ENCODE measurements around the gene DYNLT4. TPM values are rescaled to one million over a fixed set of nuclear protein-coding genes. Genes with fewer than 3 reads are reported as not detected.

DYNLT4 gene
- total and polyA plus RNA-seq, 2 donors (not counting 3 experiments of a cell fraction or from before 2014, with no cell fraction given) = 0.46 to 0.62 TPM

DNA sequence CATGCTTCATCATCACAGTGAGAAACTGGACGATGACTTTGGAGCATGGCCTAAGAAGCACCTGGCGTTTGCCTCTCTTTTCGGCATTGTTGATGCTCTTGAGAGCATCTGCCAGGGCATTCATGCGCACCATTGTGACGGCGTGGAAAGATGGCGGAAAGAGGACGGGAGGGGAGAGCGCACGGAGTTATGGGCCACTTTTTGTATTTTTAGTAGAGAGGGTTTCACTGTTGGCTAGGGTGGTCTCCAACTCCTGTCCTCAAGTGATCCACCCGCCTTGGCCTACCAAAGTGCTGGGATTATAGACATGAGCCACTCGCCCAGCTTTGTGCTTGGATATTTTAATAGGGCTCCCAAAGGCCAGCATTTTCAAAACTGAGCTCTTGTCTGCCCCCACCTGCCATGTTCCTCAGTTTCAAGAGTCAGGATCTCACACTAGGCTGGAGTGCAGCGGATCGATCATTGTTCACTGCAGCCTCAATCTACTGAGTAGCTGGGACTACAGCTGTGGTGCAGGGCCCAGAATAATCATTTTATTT lies 26.5 kb downstream of the DYNLT4 start:
- intact Hi-C loops (cut with micrococcal nuclease) (no loop called here), dilution Hi-C loops (cut with MboI; ENCODE audit: extremely low pct_ligation_motif_present, low sequenced_read_pairs) (no loop called here)
- H3K4me3 ChIP-seq (replicated peaks in 1 of 3; ENCODE audit: insufficient read depth in 1 of 3, low read depth in 1 of 3, low read length in 3 of 3) = no peak overlapping the region
- no peak overlapping the region for H2AFZ ChIP-seq (ENCODE audit: low read depth, low read length)
- H3K79me2 ChIP-seq (ENCODE audit: control insufficient read depth, insufficient read depth, low read length) = peaks cover 35% of the 10 kb centered on the region
- CTCF ChIA-PET = interaction anchor here (2.6 kb wide), 1 partner anchor 51 kb away, joined by 8 read pairs; the partner anchor contains the start of gene RNU5D-1
- peaks cover 17% of the 10 kb centered on the region for H3K4me1 ChIP-seq (ENCODE audit: control insufficient read depth, extremely low read depth, insufficient read depth, low read length)
- POLR2A ChIA-PET = interaction anchor here (0.8 kb wide), 1 partner anchor 50 kb away, joined by 3 read pairs; the partner anchor contains the start of gene RNU5D-1
- no peaks in the 10 kb centered on the region for H3K27me3 ChIP-seq (ENCODE audit: control insufficient read depth in 2 of 2, insufficient read depth in 2 of 2, low read length in 2 of 2)
- DNase-seq (ENCODE audit: low read depth, low spot score) (no peak), FAIRE-seq (no peak)
- no peaks in the 10 kb centered on the region for H3K9me3 ChIP-seq (replicated peaks; ENCODE audit: control insufficient read depth, insufficient read depth, low read length)
- H4K20me1 ChIP-seq (replicated peaks; ENCODE audit: control insufficient read depth, extremely low read depth, insufficient read depth, low read length) = no peaks in the 10 kb centered on the region
- no peak overlapping the region for H3K4me2 ChIP-seq (ENCODE audit: insufficient read depth, low read length)
- H3K9ac ChIP-seq (replicated peaks; ENCODE audit: extremely low read depth, insufficient read depth, low read length) = no peak overlapping the region
- TF ChIP-seq POLR2A (IDR thresholded peaks at IDR 0.05; ENCODE audit: low read depth, low read length) = no peak
- peak; percentile 18 for TF ChIP-seq POLR2AphosphoS5 (IDR thresholded peaks at IDR 0.05; ENCODE audit: insufficient read depth, low read depth, low read length)
- H3K36me3 ChIP-seq (ENCODE audit: control insufficient read depth in 2 of 2, extremely low read depth in 1 of 2, insufficient read depth in 2 of 2, low read length in 2 of 2) = peaks cover 17 to 22% of the 10 kb centered on the region in 2 experiments
- H3K27ac ChIP-seq (ENCODE audit: insufficient read depth, low read depth, low read length) = no peak overlapping the region
- no peaks in the 10 kb centered on the region for H3K9me1 ChIP-seq (replicated peaks; ENCODE audit: control insufficient read depth, extremely low read depth, insufficient read depth, low read length)
- no TSS peak for BruUV-seq (replicated peaks)

- Histone ChIP-seq H3K4me2 (ENCODE audit: insufficient read depth, low read length) (no peak overlapping the region), H2AFZ (ENCODE audit: low read depth, low read length) (no peak overlapping the region), H3K4me3 (replicated peaks in 1 of 3; ENCODE audit: insufficient read depth in 1 of 3, low read depth in 1 of 3, low read length in 3 of 3) (no peak overlapping the region), H3K9me3 (replicated peaks; ENCODE audit: control insufficient read depth, insufficient read depth, low read length) (no peaks in the 10 kb centered on the region), H3K27ac (ENCODE audit: insufficient read depth, low read depth, low read length) (no peak overlapping the region), H4K20me1 (replicated peaks; ENCODE audit: control insufficient read depth, extremely low read depth, insufficient read depth, low read length) (no peaks in the 10 kb centered on the region), H3K9me1 (replicated peaks; ENCODE audit: control insufficient read depth, extremely low read depth, insufficient read depth, low read length) (no peaks in the 10 kb centered on the region), H3K27me3 (ENCODE audit: control insufficient read depth in 2 of 2, insufficient read depth in 2 of 2, low read length in 2 of 2) (no peaks in the 10 kb centered on the region), H3K36me3 (ENCODE audit: control insufficient read depth in 2 of 2, extremely low read depth in 1 of 2, insufficient read depth in 2 of 2, low read length in 2 of 2) (peaks cover 17 to 22% of the 10 kb centered on the region in 2 experiments), H3K4me1 (ENCODE audit: control insufficient read depth, extremely low read depth, insufficient read depth, low read length) (peaks cover 16% of the 10 kb centered on the region), H3K79me2 (ENCODE audit: control insufficient read depth, insufficient read depth, low read length) (peaks cover 40% of the 10 kb centered on the region), H3K9ac (replicated peaks; ENCODE audit: extremely low read depth, insufficient read depth, low read length) (no peak overlapping the region)
- POLR2A ChIA-PET = interaction anchor here (0.6 kb wide), 1 partner anchor 20 kb away, joined by 3 read pairs; no protein-coding TSS in a partner anchor
- FAIRE-seq = no peak
- CTCF ChIA-PET = interaction anchor here (2.6 kb wide), 1 partner anchor 49 kb away, joined by 8 read pairs; the partner anchor contains the start of gene RNU5D-1
- intact Hi-C loops (cut with micrococcal nuclease) = no loop called here
- TF ChIP-seq GATA2 (IDR thresholded peaks at IDR 0.05; ENCODE audit: insufficient read depth, insufficient read length, low read depth, low read length) = no peak
- no peak for TF ChIP-seq FOS (IDR thresholded peaks at IDR 0.05; ENCODE audit: borderline replicate concordance, insufficient read depth, low read length)
- TF ChIP-seq MAX (IDR thresholded peaks at IDR 0.05; ENCODE audit: insufficient read depth, insufficient read length) = no peak
- no peak for TF ChIP-seq POLR2AphosphoS5 (IDR thresholded peaks at IDR 0.05; ENCODE audit: insufficient read depth, low read depth, low read length)
- TF ChIP-seq, protein P1, sequence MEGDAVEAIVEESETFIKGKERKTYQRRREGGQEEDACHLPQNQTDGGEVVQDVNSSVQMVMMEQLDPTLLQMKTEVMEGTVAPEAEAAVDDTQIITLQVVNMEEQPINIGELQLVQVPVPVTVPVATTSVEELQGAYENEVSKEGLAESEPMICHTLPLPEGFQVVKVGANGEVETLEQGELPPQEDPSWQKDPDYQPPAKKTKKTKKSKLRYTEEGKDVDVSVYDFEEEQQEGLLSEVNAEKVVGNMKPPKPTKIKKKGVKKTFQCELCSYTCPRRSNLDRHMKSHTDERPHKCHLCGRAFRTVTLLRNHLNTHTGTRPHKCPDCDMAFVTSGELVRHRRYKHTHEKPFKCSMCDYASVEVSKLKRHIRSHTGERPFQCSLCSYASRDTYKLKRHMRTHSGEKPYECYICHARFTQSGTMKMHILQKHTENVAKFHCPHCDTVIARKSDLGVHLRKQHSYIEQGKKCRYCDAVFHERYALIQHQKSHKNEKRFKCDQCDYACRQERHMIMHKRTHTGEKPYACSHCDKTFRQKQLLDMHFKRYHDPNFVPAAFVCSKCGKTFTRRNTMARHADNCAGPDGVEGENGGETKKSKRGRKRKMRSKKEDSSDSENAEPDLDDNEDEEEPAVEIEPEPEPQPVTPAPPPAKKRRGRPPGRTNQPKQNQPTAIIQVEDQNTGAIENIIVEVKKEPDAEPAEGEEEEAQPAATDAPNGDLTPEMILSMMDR (IDR thresholded peaks at IDR 0.05; ENCODE audit: extremely low read depth in 1 of 2, insufficient read depth in 1 of 2, low read depth in 1 of 2, low read length in 2 of 2) = no peak
- no peak for TF ChIP-seq JUN (IDR thresholded peaks at IDR 0.05; ENCODE audit: borderline replicate concordance, insufficient read depth, insufficient read length, low read depth)
- TF ChIP-seq EZH2 (IDR thresholded peaks at IDR 0.05; ENCODE audit: borderline replicate concordance, low read depth, low read length, severe bottlenecking) = no peak
- TF ChIP-seq MYC (IDR thresholded peaks at IDR 0.05; ENCODE audit: low read depth, low read length) = no peak
- BruUV-seq (replicated peaks) = no TSS peak
- dilution Hi-C loops (cut with MboI; ENCODE audit: extremely low pct_ligation_motif_present, low sequenced_read_pairs) = no loop called here
- no peak for DNase-seq (ENCODE audit: low read depth, low spot score)
These were observed 28.2 kb downstream of the DYNLT4 start for GRCh38 chr1:44778705-44779576.
